ENCODE measurements around the gene F2RL1.

- TF ChIP-seq ZNF280D (tag by site-specific recombination; IDR thresholded peaks at IDR 0.05) (no peak), ZNF391 (tag by site-specific recombination; IDR thresholded peaks at IDR 0.05; ENCODE audit: borderline replicate concordance, low read depth) (no peak), CTCF (tag by site-specific recombination; IDR thresholded peaks at IDR 0.05) (no peak), ZBTB20 (tag by site-specific recombination; IDR thresholded peaks at IDR 0.05) (no peak), ZNF513 (tag by site-specific recombination; IDR thresholded peaks at IDR 0.05) (no peak), PATZ1 (tag by site-specific recombination; IDR thresholded peaks at IDR 0.05) (no peak)
Observed at GRCh38 chr5:76799588-76799987, 19.2 kb upstream of the F2RL1 start.
